KMS-11 (cell line): ENCODE data around the gene KCNB1.

ENCODE experiments used
- H2AFZ ChIP-seq: fragments of 200-600 bp; sonication (generic); 2 replicates; pipeline ENCODE4 v1.6.1; 2016; ENCODE audit warnings: antibody characterized with exemption, mixed run types, low read depth
- H3K27ac ChIP-seq: fragments of 200-600 bp; sonication (generic); 2 replicates; pipeline ENCODE4 v1.6.1; 2016; ENCODE audit warnings: mild to moderate bottlenecking, mixed run types
- H3K27me3 ChIP-seq: fragments of 200-600 bp; sonication (generic); 2 replicates; pipeline ENCODE4 v1.6.1; 2017; ENCODE audit warnings: mild to moderate bottlenecking, low read depth, mixed run types, moderate library complexity; ENCODE audit not compliant: insufficient read depth
- H3K36me3 ChIP-seq: fragments of 200-600 bp; sonication (generic); 2 replicates; pipeline ENCODE4 v1.6.1; 2017; ENCODE audit warnings: mild to moderate bottlenecking, mixed run types; ENCODE audit not compliant: insufficient read depth
- H3K4me1 ChIP-seq: fragments of 200-600 bp; sonication (generic); 2 replicates; pipeline ENCODE4 v1.6.1; 2016; ENCODE audit warnings: mild to moderate bottlenecking, low read depth, mixed run types; ENCODE audit not compliant: poor library complexity, severe bottlenecking
- H3K4me2 ChIP-seq: fragments of 200-600 bp; sonication (generic); 2 replicates; pipeline ENCODE4 v1.7.0; 2016; ENCODE audit warnings: mild to moderate bottlenecking, mixed run types
- H3K4me3 ChIP-seq: fragments of 200-600 bp; sonication (generic); IDR thresholded peaks from 2 replicates; pipeline ENCODE4 v1.6.1; 2017; ENCODE audit warnings: low read depth, low read length, mixed read lengths; ENCODE audit not compliant: insufficient read depth
- H3K79me2 ChIP-seq: fragments of 200-600 bp; sonication (generic); 2 replicates; pipeline ENCODE4 v1.6.1; 2016; ENCODE audit warnings: low read depth, mixed run types; ENCODE audit not compliant: insufficient read depth
- H3K9ac ChIP-seq: fragments of 200-600 bp; sonication (generic); 2 replicates; pipeline ENCODE4 v1.6.1; 2016; ENCODE audit warnings: mild to moderate bottlenecking, mixed run types
- H4K20me1 ChIP-seq: fragments of 200-600 bp; sonication (generic); 2 replicates; pipeline ENCODE4 v1.6.1; 2016; ENCODE audit warnings: mild to moderate bottlenecking, mixed run types; ENCODE audit not compliant: insufficient read depth
- TF ChIP-seq, protein P1 (sequence below): fragments of 200-600 bp; sonication (generic); conservative IDR thresholded peaks from 2 replicates; pipeline ENCODE4 v1.6.1; 2017; ENCODE audit warnings: low read depth, mild to moderate bottlenecking, antibody characterized with exemption, low read length, moderate library complexity, mixed read lengths

KCNB1 gene

GRCh38 chr20:49448917-49449316 lies 33.6 kb downstream of the KCNB1 start:
- no peak overlapping the region for H3K27ac ChIP-seq
- peaks cover 5% of the 10 kb centered on the region; the same call in 1 of the 2 replicates for H3K27me3 ChIP-seq
- H3K36me3 ChIP-seq: no peaks in the 10 kb centered on the region
- no peak overlapping the region for H3K4me2 ChIP-seq
- H3K9ac ChIP-seq: no peak overlapping the region
- H2AFZ ChIP-seq: no peak overlapping the region; the same call in 1 of the 2 replicates
- TF ChIP-seq, protein P1, sequence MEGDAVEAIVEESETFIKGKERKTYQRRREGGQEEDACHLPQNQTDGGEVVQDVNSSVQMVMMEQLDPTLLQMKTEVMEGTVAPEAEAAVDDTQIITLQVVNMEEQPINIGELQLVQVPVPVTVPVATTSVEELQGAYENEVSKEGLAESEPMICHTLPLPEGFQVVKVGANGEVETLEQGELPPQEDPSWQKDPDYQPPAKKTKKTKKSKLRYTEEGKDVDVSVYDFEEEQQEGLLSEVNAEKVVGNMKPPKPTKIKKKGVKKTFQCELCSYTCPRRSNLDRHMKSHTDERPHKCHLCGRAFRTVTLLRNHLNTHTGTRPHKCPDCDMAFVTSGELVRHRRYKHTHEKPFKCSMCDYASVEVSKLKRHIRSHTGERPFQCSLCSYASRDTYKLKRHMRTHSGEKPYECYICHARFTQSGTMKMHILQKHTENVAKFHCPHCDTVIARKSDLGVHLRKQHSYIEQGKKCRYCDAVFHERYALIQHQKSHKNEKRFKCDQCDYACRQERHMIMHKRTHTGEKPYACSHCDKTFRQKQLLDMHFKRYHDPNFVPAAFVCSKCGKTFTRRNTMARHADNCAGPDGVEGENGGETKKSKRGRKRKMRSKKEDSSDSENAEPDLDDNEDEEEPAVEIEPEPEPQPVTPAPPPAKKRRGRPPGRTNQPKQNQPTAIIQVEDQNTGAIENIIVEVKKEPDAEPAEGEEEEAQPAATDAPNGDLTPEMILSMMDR: no peak
- no peak overlapping the region for H3K4me3 ChIP-seq
- no peaks in the 10 kb centered on the region for H4K20me1 ChIP-seq
- no peaks in the 10 kb centered on the region for H3K4me1 ChIP-seq
- no peaks in the 10 kb centered on the region for H3K79me2 ChIP-seq

GRCh38 chr20:49447946-49448809 lies 34.3 kb downstream of the KCNB1 start:
- no peak overlapping the region for H3K9ac ChIP-seq
- H3K4me3 ChIP-seq: no peak overlapping the region
- H3K79me2 ChIP-seq: no peaks in the 10 kb centered on the region
- H3K27ac ChIP-seq: no peak overlapping the region
- no peak overlapping the region for H2AFZ ChIP-seq
- H3K36me3 ChIP-seq: no peaks in the 10 kb centered on the region
- H3K4me1 ChIP-seq: no peaks in the 10 kb centered on the region
- peaks cover 5% of the 10 kb centered on the region; the same call in 1 of the 2 replicates for H3K27me3 ChIP-seq
- H3K4me2 ChIP-seq: no peak overlapping the region
- TF ChIP-seq, protein P1: no peak
- H4K20me1 ChIP-seq: no peaks in the 10 kb centered on the region

DNA sequence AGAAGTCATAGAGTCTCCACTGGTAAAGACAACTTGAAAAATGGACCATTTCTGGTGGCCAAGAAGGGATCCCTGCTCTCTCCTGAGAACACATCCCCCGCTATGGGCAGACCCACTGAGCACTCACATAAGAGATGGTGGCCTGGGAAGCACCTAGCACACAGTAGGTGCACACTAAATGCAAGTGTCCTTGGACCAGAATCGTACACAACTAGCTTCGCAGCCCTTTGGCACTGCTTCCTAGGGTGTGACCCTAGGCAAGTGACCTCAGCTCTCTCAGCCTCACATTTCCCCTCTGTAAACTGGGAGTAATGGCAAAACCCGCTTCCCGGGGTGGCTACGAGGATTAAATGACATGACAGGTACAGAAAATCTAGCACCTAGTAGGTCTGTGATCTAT lies 35.1 kb downstream of the KCNB1 start:
- H3K27ac ChIP-seq: no peak overlapping the region
- no peak overlapping the region for H3K9ac ChIP-seq
- H3K4me3 ChIP-seq: no peak overlapping the region
- H2AFZ ChIP-seq: no peak overlapping the region
- H3K4me2 ChIP-seq: no peak overlapping the region
- H4K20me1 ChIP-seq: no peaks in the 10 kb centered on the region
- H3K79me2 ChIP-seq: no peaks in the 10 kb centered on the region
- TF ChIP-seq, protein P1: no peak
- no peaks in the 10 kb centered on the region for H3K4me1 ChIP-seq
- H3K36me3 ChIP-seq: no peaks in the 10 kb centered on the region
- peaks cover 9% of the 10 kb centered on the region; the same call in 1 of the 2 replicates for H3K27me3 ChIP-seq

- Histone ChIP-seq H3K27ac (no peak overlapping the region), H3K4me1 (no peaks in the 10 kb centered on the region), H3K36me3 (no peaks in the 10 kb centered on the region), H3K27me3 (peaks cover 9% of the 10 kb centered on the region; the same call in 1 of the 2 replicates), H3K4me3 (no peak overlapping the region), H4K20me1 (no peaks in the 10 kb centered on the region), H2AFZ (no peak overlapping the region), H3K9ac (no peak overlapping the region), H3K4me2 (no peak overlapping the region), H3K79me2 (no peaks in the 10 kb centered on the region)
- TF ChIP-seq, protein P1: no peak
Measured at GRCh38 chr20:49446808-49447207, 35.7 kb downstream of the KCNB1 start.
